Vagina (tissue), 2 donors: ENCODE data around the gene CD300LD.

ENCODE experiments used
- POLR2A ChIP-seq, 2 donors: fragments of 450-650 bp; IDR thresholded peaks; one replicate each; pipeline ENCODE4 v1.6.1; 2017; ENCODE audit warnings: antibody characterized with exemption in 2 of 2, mild to moderate bottlenecking in 2 of 2, moderate library complexity in 2 of 2
- TF ChIP-seq, protein P1 (sequence below), 3 experiments: fragments of 450-650 bp in 2 of 3; fragments of 200-600 bp in 1 of 3; sonication (generic) in 1 of 3; IDR thresholded peaks; one replicate each; pipeline ENCODE4 v1.5.1; 2017 to 2019; ENCODE audit warnings: antibody characterized with exemption in 3 of 3, mild to moderate bottlenecking in 2 of 3, moderate library complexity in 2 of 3

DNA sequence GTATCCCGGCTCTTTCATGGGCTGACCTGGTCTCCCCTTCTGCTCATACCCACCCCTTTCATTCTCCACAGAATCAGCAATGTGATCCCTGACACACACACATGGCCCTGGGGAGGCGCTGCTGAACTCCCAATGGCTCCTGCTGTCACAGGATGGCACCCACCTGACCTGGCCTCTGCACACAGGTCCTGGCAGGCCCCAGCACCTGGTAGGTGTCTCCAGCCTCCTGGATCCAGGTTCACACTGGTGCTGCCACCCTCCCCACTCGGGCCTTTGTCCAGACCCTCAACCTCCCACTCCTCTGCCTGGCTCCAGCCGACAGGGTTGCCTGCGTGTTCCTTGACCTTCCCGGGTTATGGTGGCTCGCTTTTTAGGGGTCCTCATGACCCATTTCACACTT lies 44.8 kb downstream of the CD300LD start:
- TF ChIP-seq POLR2A (IDR thresholded peaks at IDR 0.05), result no peak
- TF ChIP-seq, protein P1, sequence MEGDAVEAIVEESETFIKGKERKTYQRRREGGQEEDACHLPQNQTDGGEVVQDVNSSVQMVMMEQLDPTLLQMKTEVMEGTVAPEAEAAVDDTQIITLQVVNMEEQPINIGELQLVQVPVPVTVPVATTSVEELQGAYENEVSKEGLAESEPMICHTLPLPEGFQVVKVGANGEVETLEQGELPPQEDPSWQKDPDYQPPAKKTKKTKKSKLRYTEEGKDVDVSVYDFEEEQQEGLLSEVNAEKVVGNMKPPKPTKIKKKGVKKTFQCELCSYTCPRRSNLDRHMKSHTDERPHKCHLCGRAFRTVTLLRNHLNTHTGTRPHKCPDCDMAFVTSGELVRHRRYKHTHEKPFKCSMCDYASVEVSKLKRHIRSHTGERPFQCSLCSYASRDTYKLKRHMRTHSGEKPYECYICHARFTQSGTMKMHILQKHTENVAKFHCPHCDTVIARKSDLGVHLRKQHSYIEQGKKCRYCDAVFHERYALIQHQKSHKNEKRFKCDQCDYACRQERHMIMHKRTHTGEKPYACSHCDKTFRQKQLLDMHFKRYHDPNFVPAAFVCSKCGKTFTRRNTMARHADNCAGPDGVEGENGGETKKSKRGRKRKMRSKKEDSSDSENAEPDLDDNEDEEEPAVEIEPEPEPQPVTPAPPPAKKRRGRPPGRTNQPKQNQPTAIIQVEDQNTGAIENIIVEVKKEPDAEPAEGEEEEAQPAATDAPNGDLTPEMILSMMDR (IDR thresholded peaks at IDR 0.05), result no peak
